K562 (cell line): ENCODE measurements around the gene GLRX. TPM values are rescaled to one million over a fixed set of nuclear protein-coding genes. Genes with fewer than 3 reads are reported as not detected.

Source experiments
- ATAC-seq: fragments of 200-7000 bp; cut with Tn5 transposase; 3 replicates; pipeline ENCODE4 v1.9.1; 2020; ENCODE audit warnings: moderate library complexity
- BruUV-seq: library from RNA; stranded (reverse); fragments of 400-500 nt; replicated peaks from 2 replicates; lab custom pipeline; 2021; lab: Mats Ljungman, UMichigan
- CTCF ChIA-PET: fragments of 300-600 bp; formaldehyde crosslinking; extraction: SDS; loops from one replicate; lab custom pipeline; 2021; ENCODE audit warnings: low intra/inter-chr PET ratio; lab: Yijun Ruan, JAX
- POLR2A ChIA-PET: fragments of 300-600, 350-650 bp; sonication (Branson Sonifier 250); formaldehyde crosslinking; extraction: SDS; loops from one replicate; lab custom pipeline; 2021; ENCODE audit warnings: antibody characterized with exemption, inconsistent platforms; lab: Yijun Ruan, JAX
- DNase-seq, 4 experiments: peaks; one replicate each; pipeline versions ENCODE4 v3.0.0 to v3.0.0-alpha.2; 2011 to 2018; ENCODE audit warnings: low spot score in 3 of 4, mixed read lengths in 3 of 4; ENCODE audit errors: extremely low read depth in 1 of 4
- FAIRE-seq: peaks from 2 replicates; lab custom pipeline; 2011; peaks lifted over from hg19 to GRCh38; lab: Jason Lieb, UNC
- H2AFZ ChIP-seq: 2 replicates; pipeline ENCODE4 v1.6.0; 2011; ENCODE audit warnings: low read depth, low read length, control low read depth, inconsistent platforms
- H3K27ac ChIP-seq: fragments of 200-600 bp; 3 replicates; pipeline ENCODE4 v1.8.0; 2011; ENCODE audit warnings: low read depth, mild to moderate bottlenecking, control low read depth, inconsistent platforms, low read length, moderate library complexity, mixed read lengths; ENCODE audit errors: extremely low read depth
- H3K27me3 ChIP-seq, 2 experiments: fragments of 300-600 bp in 1 of 2; 2 replicates in 1 of 2; 3 replicates in 1 of 2; pipeline versions ENCODE4 v1.6.0 to v1.8.0; 2011; ENCODE audit warnings: inconsistent platforms in 2 of 2, low read length in 2 of 2, mild to moderate bottlenecking in 1 of 2, mixed read lengths in 1 of 2, moderate library complexity in 1 of 2; ENCODE audit not compliant: control insufficient read depth in 2 of 2, insufficient read depth in 2 of 2
- H3K36me3 ChIP-seq: fragments of 300-600 bp; 3 replicates; pipeline ENCODE4 v1.8.0; 2011; ENCODE audit warnings: mild to moderate bottlenecking, low read length, inconsistent platforms; ENCODE audit not compliant: control insufficient read depth, insufficient read depth
- H3K4me1 ChIP-seq, 2 experiments: fragments of 200-600 bp in 1 of 2; replicated peaks in 1 of 2; 2 replicates in 1 of 2; 3 replicates in 1 of 2; pipeline versions ENCODE4 v1.5.1 to v1.8.0; 2011; ENCODE audit warnings: inconsistent platforms in 2 of 2, low read length in 2 of 2, mild to moderate bottlenecking in 1 of 2, mixed read lengths in 1 of 2, moderate library complexity in 1 of 2; ENCODE audit not compliant: control insufficient read depth in 2 of 2, insufficient read depth in 2 of 2
- H3K4me2 ChIP-seq: 2 replicates; pipeline ENCODE4 v1.6.1; 2011; ENCODE audit warnings: low read length, control low read depth, inconsistent platforms, mixed read lengths; ENCODE audit not compliant: insufficient read depth
- H3K4me3 ChIP-seq: fragments of 200-600 bp; sonication (generic), shearing (Covaris generic); 2 replicates; pipeline ENCODE4 v1.5.1; 2016; ENCODE audit warnings: control low read depth, inconsistent platforms
- H3K79me2 ChIP-seq: fragments of 200-600 bp; 3 replicates; pipeline ENCODE4 v1.8.0; 2011; ENCODE audit warnings: low read length, inconsistent platforms; ENCODE audit not compliant: control insufficient read depth, insufficient read depth
- H3K9ac ChIP-seq, 2 experiments: 2 replicates each; pipeline versions ENCODE4 v1.6.0 to v1.6.1; 2011; ENCODE audit warnings: low read depth in 2 of 2, low read length in 2 of 2, control low read depth in 1 of 2, inconsistent platforms in 1 of 2, mild to moderate bottlenecking in 1 of 2, mixed read lengths in 1 of 2; ENCODE audit not compliant: insufficient read depth in 1 of 2
- H3K9me1 ChIP-seq: one replicate; pipeline ENCODE4 v1.6.0; 2011; ENCODE audit warnings: inconsistent platforms, mild to moderate bottlenecking, low read length, moderate library complexity; ENCODE audit not compliant: control insufficient read depth, insufficient read depth
- H3K9me3 ChIP-seq: replicated peaks from 2 replicates; pipeline ENCODE4 v1.5.1; 2011; ENCODE audit warnings: low read depth, low read length, inconsistent platforms; ENCODE audit not compliant: control insufficient read depth, insufficient read depth
- H4K20me1 ChIP-seq: replicated peaks from 2 replicates; pipeline ENCODE4 v1.6.1; 2011; ENCODE audit warnings: low read length, inconsistent platforms, mixed read lengths; ENCODE audit not compliant: control insufficient read depth, insufficient read depth
- ZNF24 ChIP-seq: fragments of 450-650 bp; IDR thresholded peaks from 2 replicates; pipeline ENCODE4 v1.6.1; 2016
- WGBS: fragments of 100-300 bp; shearing (Covaris generic); methylation state at CpG from one replicate; pipeline ENCODE4 v1.1.6; 2016; ENCODE audit warnings: low coverage, mixed read lengths; ENCODE audit not compliant: insufficient coverage; ENCODE audit errors: missing lambda C conversion rate; 5-methylcytosine and 5-hydroxymethylcytosine counted together
- in situ Hi-C: fragments of 300-500 bp; cut with MboI; formaldehyde crosslinking; loops from 4 replicates; pipeline ENCODE4 v1.15.0; 2018; ENCODE audit warnings: inconsistent platforms, mixed read lengths
- intact Hi-C: fragments of 100-400 bp; cut with micrococcal nuclease; formaldehyde crosslinking; loops from 2 replicates; pipeline ENCODE4 v1.14.2; 2022
- polyA plus RNA-seq, 8 experiments: library from polyadenylated mRNA; depleted of rRNA in 4 of 8; stranded (reverse) in 5 of 8; unstranded in 3 of 8; fragments of >200 nt; fragmentation: Nextera tagmentation in 2 of 8; fragmentation: Illumina TruSeq in 1 of 8; extraction: Ambion mirVana in 2 of 8; extraction: Trizol in 1 of 8; gene quantifications; 2 replicates each; pipeline versions ENCODE4 v1.2.1 to v1.2.3, GENCODE V29; 2011 to 2014; ENCODE audit warnings: inconsistent platforms in 1 of 8, missing spikeins in 1 of 8
- total RNA-seq, 7 experiments: library from RNA; depleted of rRNA in 6 of 7; stranded (reverse); fragments of >200 nt in 6 of 7; fragmentation: Illumina TruSeq in 2 of 7; extraction: Trizol in 2 of 7; gene quantifications; 2 replicates each; pipeline versions ENCODE4 v1.2.1 to v1.2.3, GENCODE V29; 2011 to 2021; ENCODE audit warnings: low replicate concordance in 1 of 7
- TF ChIP-seq, protein P1 (sequence below): sonication (generic); formaldehyde crosslinking; IDR thresholded peaks from 2 replicates; pipeline ENCODE4 v1.5.0; 2020; ENCODE audit warnings: missing genetic modification reagents
- TF ChIP-seq, protein P2 (sequence below): fragments of 450-650 bp; formaldehyde crosslinking; IDR thresholded peaks from 2 replicates; pipeline ENCODE4 v1.4.0; 2020; ENCODE audit warnings: mild to moderate bottlenecking, mixed read lengths

GLRX gene
- total and polyA plus RNA-seq, 9 of the 15 experiments (the other 6 are each of a cell fraction or from before 2014, with no cell fraction given), result 2.3 to 11.2 (median 4.6) TPM

DNA sequence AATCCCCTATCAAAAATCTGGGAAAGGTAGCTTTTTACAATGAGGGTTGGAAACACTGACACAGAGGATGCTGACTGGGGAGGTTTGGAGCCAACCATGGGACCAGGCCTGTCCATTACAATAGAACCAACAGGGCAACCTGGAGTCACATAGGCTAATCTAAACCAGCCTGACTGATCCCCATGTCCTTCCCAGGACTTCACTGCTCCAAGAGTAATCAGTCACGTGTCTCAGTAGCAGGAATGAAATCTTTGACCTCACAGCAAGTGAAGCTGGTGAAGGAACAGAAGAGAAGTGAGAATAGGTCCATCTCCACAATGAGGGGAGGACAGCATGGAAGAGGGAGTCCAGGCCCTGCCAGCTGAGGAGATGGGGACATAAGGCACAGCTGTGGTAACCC, 16.0 kb upstream of the GLRX start:
- H3K4me2 ChIP-seq, result no peak overlapping the region
- H3K4me1 ChIP-seq, result peaks cover 5 to 18% of the 10 kb centered on the region in 2 experiments; a peak in 4 of 5 replicates
- DNase-seq, result no peak
- in situ Hi-C loops, result loop anchor here (25.0 kb wide), 1 partner anchor 876 kb away; no protein-coding TSS in a partner anchor
- no peaks in the 10 kb centered on the region for H3K36me3 ChIP-seq
- TF ChIP-seq ZNF24, result no peak
- TF ChIP-seq, protein P1, sequence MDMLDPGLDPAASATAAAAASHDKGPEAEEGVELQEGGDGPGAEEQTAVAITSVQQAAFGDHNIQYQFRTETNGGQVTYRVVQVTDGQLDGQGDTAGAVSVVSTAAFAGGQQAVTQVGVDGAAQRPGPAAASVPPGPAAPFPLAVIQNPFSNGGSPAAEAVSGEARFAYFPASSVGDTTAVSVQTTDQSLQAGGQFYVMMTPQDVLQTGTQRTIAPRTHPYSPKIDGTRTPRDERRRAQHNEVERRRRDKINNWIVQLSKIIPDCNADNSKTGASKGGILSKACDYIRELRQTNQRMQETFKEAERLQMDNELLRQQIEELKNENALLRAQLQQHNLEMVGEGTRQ (CRISPR knock-in tag), result 0 out of 2 replicates have a peak, but pooled peaks have one; percentile 8
- TF ChIP-seq, protein P2, sequence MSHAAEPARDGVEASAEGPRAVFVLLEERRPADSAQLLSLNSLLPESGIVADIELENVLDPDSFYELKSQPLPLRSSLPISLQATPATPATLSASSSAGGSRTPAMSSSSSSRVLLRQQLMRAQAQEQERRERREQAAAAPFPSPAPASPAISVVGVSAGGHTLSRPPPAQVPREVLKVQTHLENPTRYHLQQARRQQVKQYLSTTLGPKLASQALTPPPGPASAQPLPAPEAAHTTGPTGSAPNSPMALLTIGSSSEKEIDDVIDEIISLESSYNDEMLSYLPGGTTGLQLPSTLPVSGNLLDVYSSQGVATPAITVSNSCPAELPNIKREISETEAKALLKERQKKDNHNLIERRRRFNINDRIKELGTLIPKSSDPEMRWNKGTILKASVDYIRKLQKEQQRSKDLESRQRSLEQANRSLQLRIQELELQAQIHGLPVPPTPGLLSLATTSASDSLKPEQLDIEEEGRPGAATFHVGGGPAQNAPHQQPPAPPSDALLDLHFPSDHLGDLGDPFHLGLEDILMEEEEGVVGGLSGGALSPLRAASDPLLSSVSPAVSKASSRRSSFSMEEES (CRISPR knock-in tag), result 0 out of 2 replicates have a peak, but pooled peaks have one; percentile 8
- no peaks in the 10 kb centered on the region for H3K9me1 ChIP-seq
- no peak for ATAC-seq
- no peaks in the 10 kb centered on the region for H3K79me2 ChIP-seq
- H3K27ac ChIP-seq, result no peak overlapping the region
- no peaks in the 10 kb centered on the region for H4K20me1 ChIP-seq
- FAIRE-seq, result no peak
- no peak overlapping the region for H2AFZ ChIP-seq
- ChIA-PET CTCF (no interaction called here), POLR2A (interaction anchor here (0.6 to 1.0 kb wide), 4 partner anchors 9 to 792 kb away, joined by 3 to 4 read pairs (median 4); partner anchors contain the start of gene GLRX)
- H3K4me3 ChIP-seq, result no peak overlapping the region
- H3K27me3 ChIP-seq, result no peaks in the 10 kb centered on the region
- no peaks in the 10 kb centered on the region for H3K9me3 ChIP-seq
- no peak overlapping the region for H3K9ac ChIP-seq
- no TSS peak for BruUV-seq
- WGBS, result 0% methylated on average over 1 of the region's 1 CpG
- intact Hi-C loops, result no loop called here
